ENCODE data around the gene LITAF.

DNA sequence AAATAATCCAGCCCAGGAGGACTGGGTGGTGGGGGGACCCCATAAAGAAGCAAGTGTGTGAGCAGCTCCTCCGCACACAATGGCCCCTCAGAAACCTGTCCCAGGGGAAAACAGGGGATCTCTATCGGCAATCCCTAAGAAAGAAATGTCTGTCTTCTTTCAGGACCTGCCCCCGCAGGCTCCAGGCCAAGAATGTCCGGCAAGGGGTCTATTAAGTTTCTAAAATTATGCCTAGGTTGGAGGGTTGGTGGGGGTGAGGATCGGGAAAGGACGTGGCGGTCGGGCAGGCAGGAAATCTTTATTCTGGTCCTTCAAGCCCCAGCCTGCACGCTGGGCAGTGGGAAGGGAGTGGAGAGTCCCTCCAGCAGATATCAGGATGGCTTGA is 23.4 kb upstream of the LITAF start:
- TF ChIP-seq EP300 (IDR thresholded peaks at IDR 0.05; ENCODE audit: borderline replicate concordance in 1 of 2, low read depth in 1 of 2, low read length in 1 of 2): no peak
- TF ChIP-seq, protein P1, sequence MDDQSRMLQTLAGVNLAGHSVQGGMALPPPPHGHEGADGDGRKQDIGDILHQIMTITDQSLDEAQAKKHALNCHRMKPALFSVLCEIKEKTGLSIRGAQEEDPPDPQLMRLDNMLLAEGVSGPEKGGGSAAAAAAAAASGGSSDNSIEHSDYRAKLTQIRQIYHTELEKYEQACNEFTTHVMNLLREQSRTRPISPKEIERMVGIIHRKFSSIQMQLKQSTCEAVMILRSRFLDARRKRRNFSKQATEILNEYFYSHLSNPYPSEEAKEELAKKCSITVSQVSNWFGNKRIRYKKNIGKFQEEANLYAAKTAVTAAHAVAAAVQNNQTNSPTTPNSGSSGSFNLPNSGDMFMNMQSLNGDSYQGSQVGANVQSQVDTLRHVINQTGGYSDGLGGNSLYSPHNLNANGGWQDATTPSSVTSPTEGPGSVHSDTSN (IDR thresholded peaks at IDR 0.05): no peak
- no peak for TF ChIP-seq RFX5 (IDR thresholded peaks at IDR 0.05; ENCODE audit: low read length)
- TF ChIP-seq MAX (IDR thresholded peaks at IDR 0.05; ENCODE audit: low read depth): no peak
- TF ChIP-seq, protein P2, sequence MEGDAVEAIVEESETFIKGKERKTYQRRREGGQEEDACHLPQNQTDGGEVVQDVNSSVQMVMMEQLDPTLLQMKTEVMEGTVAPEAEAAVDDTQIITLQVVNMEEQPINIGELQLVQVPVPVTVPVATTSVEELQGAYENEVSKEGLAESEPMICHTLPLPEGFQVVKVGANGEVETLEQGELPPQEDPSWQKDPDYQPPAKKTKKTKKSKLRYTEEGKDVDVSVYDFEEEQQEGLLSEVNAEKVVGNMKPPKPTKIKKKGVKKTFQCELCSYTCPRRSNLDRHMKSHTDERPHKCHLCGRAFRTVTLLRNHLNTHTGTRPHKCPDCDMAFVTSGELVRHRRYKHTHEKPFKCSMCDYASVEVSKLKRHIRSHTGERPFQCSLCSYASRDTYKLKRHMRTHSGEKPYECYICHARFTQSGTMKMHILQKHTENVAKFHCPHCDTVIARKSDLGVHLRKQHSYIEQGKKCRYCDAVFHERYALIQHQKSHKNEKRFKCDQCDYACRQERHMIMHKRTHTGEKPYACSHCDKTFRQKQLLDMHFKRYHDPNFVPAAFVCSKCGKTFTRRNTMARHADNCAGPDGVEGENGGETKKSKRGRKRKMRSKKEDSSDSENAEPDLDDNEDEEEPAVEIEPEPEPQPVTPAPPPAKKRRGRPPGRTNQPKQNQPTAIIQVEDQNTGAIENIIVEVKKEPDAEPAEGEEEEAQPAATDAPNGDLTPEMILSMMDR (IDR thresholded peaks at IDR 0.05): no peak
- no peak for TF ChIP-seq EZH2phosphoT487 (IDR thresholded peaks at IDR 0.05; ENCODE audit: borderline replicate concordance, low read depth)
- no peak for TF ChIP-seq NRF1 (IDR thresholded peaks at IDR 0.05; ENCODE audit: low read depth, low read length)
- TF ChIP-seq RAD21 (IDR thresholded peaks at IDR 0.05; ENCODE audit: low read length): no peak
- TF ChIP-seq FOXJ3 (CRISPR knock-in tag; IDR thresholded peaks at IDR 0.05): no peak
- TF ChIP-seq YY1 (IDR thresholded peaks at IDR 0.05; ENCODE audit: low read depth): no peak
- no peak for TF ChIP-seq POLR2AphosphoS5 (IDR thresholded peaks at IDR 0.05; ENCODE audit: low read depth, low read length)
- TF ChIP-seq RCOR1 (IDR thresholded peaks at IDR 0.05; ENCODE audit: low read length): no peak
- no peak for TF ChIP-seq TAF1 (IDR thresholded peaks at IDR 0.05; ENCODE audit: borderline replicate concordance, low read depth, low read length)
- no peak for TF ChIP-seq TCF12 (IDR thresholded peaks at IDR 0.05)

All from SK-N-SH (cell line).